Muscle of arm (tissue), 14 donors: ENCODE data around the gene UBXN7. TPM values are rescaled to one million over a fixed set of nuclear protein-coding genes. Genes with fewer than 3 reads are reported as not detected.
A peak's percentile ranks its signal among the peaks of the same experiment; 100 is the strongest.
"Not testable (repeated sequence)": the region's sequence is repeated elsewhere in the genome, so short reads cannot be mapped to it uniquely, and the experiment has no call there.

Experiments
- DNase-seq: peaks from one replicate; pipeline ENCODE4 v3.0.0-alpha.2; 2013
- long read RNA-seq, 11 donors: transcript quantifications; one replicate each; lab custom pipeline, GENCODE V29; 2026
- polyA plus RNA-seq, 12 donors: library from polyadenylated mRNA; unstranded; fragments of 120-200 nt; gene quantifications; one replicate each; pipeline ENCODE4 v1.2.1, GENCODE V29; 2013; ENCODE audit not compliant: insufficient read length in 12 of 12

The UBXN7 gene
- 10 to 100 TPM; 18.1 to 38.8 (median 22.0) TPM for polyA plus RNA-seq
- long read RNA-seq, donor 1, full-length matches to known transcripts, result 8 of 8 reads
- long read RNA-seq, donor 1, partial matches to known transcripts, result 0 of 8 reads
- long read RNA-seq, donor 1, other reads (novel, unspliced or antisense), result 0 of 8 reads
- long read RNA-seq, donor 2, full-length matches to known transcripts, result 5 of 5 reads
- long read RNA-seq, donor 2, partial matches to known transcripts, result 0 of 5 reads
- long read RNA-seq, donor 2, other reads (novel, unspliced or antisense), result 0 of 5 reads
- long read RNA-seq, donor 3, full-length matches to known transcripts, result 3 of 3 reads
- long read RNA-seq, donor 3, partial matches to known transcripts, result 0 of 3 reads
- long read RNA-seq, donor 3, other reads (novel, unspliced or antisense), result 0 of 3 reads
- long read RNA-seq, donor 4, full-length matches to known transcripts, result 2 of 2 reads
- long read RNA-seq, donor 4, partial matches to known transcripts, result 0 of 2 reads
- long read RNA-seq, donor 4, other reads (novel, unspliced or antisense), result 0 of 2 reads
- long read RNA-seq, donor 5, full-length matches to known transcripts, result 6 of 6 reads
- long read RNA-seq, donor 5, partial matches to known transcripts, result 0 of 6 reads
- long read RNA-seq, donor 5, other reads (novel, unspliced or antisense), result 0 of 6 reads
- long read RNA-seq, donor 6, full-length matches to known transcripts, result 2 of 2 reads
- long read RNA-seq, donor 6, partial matches to known transcripts, result 0 of 2 reads
- long read RNA-seq, donor 6, other reads (novel, unspliced or antisense), result 0 of 2 reads
- long read RNA-seq, donor 7, full-length matches to known transcripts, result 1 of 1 reads
- long read RNA-seq, donor 7, partial matches to known transcripts, result 0 of 1 reads
- long read RNA-seq, donor 7, other reads (novel, unspliced or antisense), result 0 of 1 reads
- long read RNA-seq, donor 8, full-length matches to known transcripts, result 2 of 2 reads
- long read RNA-seq, donor 8, partial matches to known transcripts, result 0 of 2 reads
- long read RNA-seq, donor 8, other reads (novel, unspliced or antisense), result 0 of 2 reads
- long read RNA-seq, donor 9, full-length matches to known transcripts, result 1 of 1 reads
- long read RNA-seq, donor 9, partial matches to known transcripts, result 0 of 1 reads
- long read RNA-seq, donor 9, other reads (novel, unspliced or antisense), result 0 of 1 reads
- long read RNA-seq, donor 10, full-length matches to known transcripts, result 5 of 5 reads
- long read RNA-seq, donor 10, partial matches to known transcripts, result 0 of 5 reads
- long read RNA-seq, donor 10, other reads (novel, unspliced or antisense), result 0 of 5 reads
- long read RNA-seq, donor 11, full-length matches to known transcripts, result 6 of 17 reads
- long read RNA-seq, donor 11, partial matches to known transcripts, result 11 of 17 reads
- long read RNA-seq, donor 11, other reads (novel, unspliced or antisense), result 0 of 17 reads

GRCh38 chr3:196432137-196432879 lies at the start of gene UBXN7:
Gene UBXN7, minus strand, starts transcription at chr3:196432427. Its CDS starts 28 bp downstream, at chr3:196432399.
- DNase-seq, result peak; percentile 98

- DNase-seq, result no peak
Observed at GRCh38 chr3:196477678-196478077, 45.5 kb upstream of the UBXN7 start.

GRCh38 chr3:196472286-196472685 lies 40.1 kb upstream of the UBXN7 start:
- no peak for DNase-seq

- no peak for DNase-seq
Observed at GRCh38 chr3:196471551-196471950, 39.3 kb upstream of the UBXN7 start.

GRCh38 chr3:196470182-196470581 lies 38.0 kb upstream of the UBXN7 start:
- not testable (repeated sequence) for DNase-seq

GRCh38 chr3:196463804-196464203 lies 31.6 kb upstream of the UBXN7 start:
- no peak for DNase-seq

- DNase-seq, result no peak
Observed at GRCh38 chr3:196463478-196463756, 31.2 kb upstream of the UBXN7 start.

GRCh38 chr3:196462680-196463477 lies 30.7 kb upstream of the UBXN7 start:
- not testable (repeated sequence) for DNase-seq

GRCh38 chr3:196458063-196458462 lies 25.8 kb upstream of the UBXN7 start:
- DNase-seq, result no peak

- not testable (repeated sequence) for DNase-seq
Observed at GRCh38 chr3:196457470-196457869, 25.2 kb upstream of the UBXN7 start.

GRCh38 chr3:196454935-196455334 lies 22.7 kb upstream of the UBXN7 start:
- no peak for DNase-seq

GRCh38 chr3:196445391-196445790 lies 13.2 kb upstream of the UBXN7 start:
- DNase-seq, result not testable (repeated sequence)

- no peak for DNase-seq
Observed at GRCh38 chr3:196444500-196444894, 12.3 kb upstream of the UBXN7 start.

GRCh38 chr3:196440696-196441095 lies 8.5 kb upstream of the UBXN7 start:
- DNase-seq, result no peak

- no peak for DNase-seq
Observed at GRCh38 chr3:196440041-196440537, 7.9 kb upstream of the UBXN7 start.

GRCh38 chr3:196431181-196432136 lies 768 bp downstream of the UBXN7 start:
- peak; percentile 55 for DNase-seq

- no peak for DNase-seq
Observed at GRCh38 chr3:196428041-196428440, 4.2 kb downstream of the UBXN7 start.

- DNase-seq, result not testable (repeated sequence)
Observed at GRCh38 chr3:196424421-196424820, 7.8 kb downstream of the UBXN7 start.
